Measurements from ENCODE around the gene IGSF11. TPM values are rescaled to one million over a fixed set of nuclear protein-coding genes. Genes with fewer than 3 reads are reported as not detected.

IGSF11 gene
- total RNA-seq, 2 donors from 2014 or later = 3.9 to 6.0 TPM

DNA sequence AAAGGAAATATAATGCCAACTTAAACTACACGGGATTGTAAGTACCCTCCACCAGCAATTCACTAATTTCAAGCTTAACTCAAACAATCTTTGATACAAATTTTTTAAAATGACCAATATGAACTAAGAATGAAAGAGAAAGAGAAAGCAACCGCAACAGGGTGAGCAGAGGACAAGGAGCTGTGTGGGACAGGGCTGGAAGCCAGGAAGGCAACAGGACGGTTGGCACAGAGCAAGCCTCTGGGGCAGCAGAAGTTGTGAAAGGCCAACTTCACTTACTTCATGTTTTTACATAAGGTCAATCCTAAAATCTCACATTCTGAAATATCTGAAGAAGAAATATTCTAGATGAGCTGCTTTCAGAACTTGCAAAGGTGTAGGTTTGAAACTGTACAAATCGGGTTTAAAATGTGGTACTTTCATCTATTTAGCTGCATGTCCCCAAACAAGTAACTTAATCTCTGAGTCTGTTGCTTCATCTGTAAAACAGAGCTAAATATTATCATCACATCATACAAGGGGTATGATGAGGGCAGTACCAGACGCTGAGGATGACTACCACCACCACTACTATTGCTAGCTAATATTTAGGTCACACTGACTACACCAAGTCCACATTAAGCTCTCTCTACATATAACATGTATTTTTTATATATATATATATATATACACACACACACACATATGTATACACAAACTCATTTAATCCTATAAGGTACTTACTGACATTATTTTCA lies 101.7 kb downstream of the IGSF11 start:
- Mint-ChIP-seq H3K36me3 (ENCODE audit: low read depth) (peaks cover 2% of the 10 kb centered on the region), H3K27ac (no peak overlapping the region)
- no peak for DNase-seq

GRCh38 chr3:118931996-118932395 lies 102.7 kb downstream of the IGSF11 start:
- no peak for DNase-seq
- Mint-ChIP-seq H3K9me3 (no peaks in the 10 kb centered on the region), H3K4me3 (no peak overlapping the region), H3K36me3 (ENCODE audit: low read depth) (peaks cover 2% of the 10 kb centered on the region), H3K27ac (no peak overlapping the region), H3K27me3 (ENCODE audit: insufficient read depth) (no peaks in the 10 kb centered on the region), H3K4me1 (no peaks in the 10 kb centered on the region)
- WGBS, 2 experiments (ENCODE audit: insufficient coverage in 1 of 2, insufficient read length in 1 of 2) = 94% methylated on average over 2 of the region's 2 CpGs; no CpG with 5 or more reads in 1 of the 2 experiments
- H3K4me3 ChIP-seq (ENCODE audit: low read length) = no peak overlapping the region
- no peak overlapping the region for H3K27ac ChIP-seq (ENCODE audit: low read depth, low read length)
- H3K9me3 ChIP-seq (ENCODE audit: control insufficient read depth, low read length) = no peaks in the 10 kb centered on the region
- H3K27me3 ChIP-seq (ENCODE audit: control insufficient read depth, insufficient read depth, low read length, poor library complexity, severe bottlenecking) = no peaks in the 10 kb centered on the region
- no peak overlapping the region for H3K9ac ChIP-seq (ENCODE audit: extremely low read depth, low read length, poor library complexity, severe bottlenecking)
- no peaks in the 10 kb centered on the region for H3K36me3 ChIP-seq (ENCODE audit: control insufficient read depth, insufficient read depth, low read length)
- TF ChIP-seq CTCF (conservative IDR thresholded peaks at IDR 0.05) = no peak
- H3K4me1 ChIP-seq (ENCODE audit: control insufficient read depth, insufficient read depth, low read length) = no peaks in the 10 kb centered on the region

More for the DNA sequence above, 101.7 kb downstream of the IGSF11 start:
- Mint-ChIP-seq H3K9me3 (no peaks in the 10 kb centered on the region), H3K4me1 (no peaks in the 10 kb centered on the region), H3K4me3 (no peak overlapping the region), H3K27me3 (ENCODE audit: insufficient read depth) (no peaks in the 10 kb centered on the region)
- Histone ChIP-seq H3K9ac (ENCODE audit: extremely low read depth, low read length, poor library complexity, severe bottlenecking) (no peak overlapping the region), H3K4me1 (ENCODE audit: control insufficient read depth, insufficient read depth, low read length) (no peaks in the 10 kb centered on the region), H3K4me3 (ENCODE audit: low read length) (no peak overlapping the region), H3K27me3 (ENCODE audit: control insufficient read depth, insufficient read depth, low read length, poor library complexity, severe bottlenecking) (no peaks in the 10 kb centered on the region), H3K27ac (ENCODE audit: low read depth, low read length) (no peak overlapping the region), H3K36me3 (ENCODE audit: control insufficient read depth, insufficient read depth, low read length) (no peaks in the 10 kb centered on the region), H3K9me3 (ENCODE audit: control insufficient read depth, low read length) (no peaks in the 10 kb centered on the region)
- no peak for TF ChIP-seq CTCF (conservative IDR thresholded peaks at IDR 0.05)
- 80 to 93% methylated on average over 1 to 5 of the region's 5 CpGs for WGBS, 2 experiments (ENCODE audit: insufficient coverage in 1 of 2, insufficient read length in 1 of 2)

DNA sequence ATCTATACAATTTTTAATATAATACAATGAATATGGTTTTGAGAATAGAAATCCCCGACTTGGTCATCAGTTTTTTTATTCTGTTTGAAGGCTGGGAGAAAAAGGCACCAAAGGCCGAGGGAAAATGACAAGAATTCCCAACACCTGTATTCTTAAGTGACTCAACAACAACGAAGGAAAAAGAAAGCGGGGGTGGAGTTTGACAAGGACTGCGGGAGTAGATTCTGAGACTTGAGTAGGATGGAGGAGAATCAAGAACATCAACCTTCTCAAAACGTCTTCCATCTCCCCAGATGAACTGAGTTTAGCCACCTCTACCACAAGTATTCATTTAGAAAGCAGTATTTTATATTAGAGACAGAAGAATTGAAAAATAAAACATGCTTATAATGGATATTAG lies 107.2 kb downstream of the IGSF11 start:
- no peak for DNase-seq
- Mint-ChIP-seq H3K27me3 (ENCODE audit: insufficient read depth) (no peaks in the 10 kb centered on the region), H3K9me3 (no peaks in the 10 kb centered on the region), H3K27ac (no peak overlapping the region), H3K36me3 (ENCODE audit: low read depth) (peaks cover 2% of the 10 kb centered on the region), H3K4me3 (no peak overlapping the region), H3K4me1 (no peaks in the 10 kb centered on the region)
- Histone ChIP-seq H3K9ac (ENCODE audit: extremely low read depth, low read length, poor library complexity, severe bottlenecking) (no peak overlapping the region), H3K4me3 (ENCODE audit: low read length) (no peak overlapping the region), H3K36me3 (ENCODE audit: control insufficient read depth, insufficient read depth, low read length) (no peaks in the 10 kb centered on the region), H3K27ac (ENCODE audit: low read depth, low read length) (no peak overlapping the region), H3K4me1 (ENCODE audit: control insufficient read depth, insufficient read depth, low read length) (no peaks in the 10 kb centered on the region), H3K27me3 (ENCODE audit: control insufficient read depth, insufficient read depth, low read length, poor library complexity, severe bottlenecking) (no peaks in the 10 kb centered on the region), H3K9me3 (ENCODE audit: control insufficient read depth, low read length) (no peaks in the 10 kb centered on the region)
- WGBS, 2 experiments (ENCODE audit: insufficient coverage in 1 of 2, insufficient read length in 1 of 2) = 94 to 100% methylated on average over 1 to 6 of the region's 6 CpGs
- no peak for TF ChIP-seq CTCF (conservative IDR thresholded peaks at IDR 0.05)
